IPS DF 19.7 (cell line): ENCODE results near the gene DNLZ.

Source experiments
- DNase-seq: peaks from one replicate; pipeline ENCODE4 v3.0.0-alpha.2; 2013; ENCODE audit warnings: low read depth, low spot score

DNLZ gene

DNA sequence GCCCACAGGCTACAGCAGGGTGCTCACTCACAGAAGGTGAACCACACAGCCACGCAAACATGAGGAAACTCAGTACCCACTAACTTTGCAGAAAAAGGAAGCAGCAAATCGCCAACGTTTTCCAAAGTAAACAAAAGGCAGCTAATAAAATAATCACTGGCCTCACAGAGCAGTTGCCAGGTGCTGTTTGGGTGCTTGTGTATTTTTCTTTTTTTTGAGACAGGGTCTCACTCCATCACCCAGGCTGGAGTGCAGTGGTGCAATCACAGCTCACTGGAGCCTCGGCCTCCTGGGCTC is 32.6 kb upstream of the DNLZ start:
- DNase-seq: no peak

DNA sequence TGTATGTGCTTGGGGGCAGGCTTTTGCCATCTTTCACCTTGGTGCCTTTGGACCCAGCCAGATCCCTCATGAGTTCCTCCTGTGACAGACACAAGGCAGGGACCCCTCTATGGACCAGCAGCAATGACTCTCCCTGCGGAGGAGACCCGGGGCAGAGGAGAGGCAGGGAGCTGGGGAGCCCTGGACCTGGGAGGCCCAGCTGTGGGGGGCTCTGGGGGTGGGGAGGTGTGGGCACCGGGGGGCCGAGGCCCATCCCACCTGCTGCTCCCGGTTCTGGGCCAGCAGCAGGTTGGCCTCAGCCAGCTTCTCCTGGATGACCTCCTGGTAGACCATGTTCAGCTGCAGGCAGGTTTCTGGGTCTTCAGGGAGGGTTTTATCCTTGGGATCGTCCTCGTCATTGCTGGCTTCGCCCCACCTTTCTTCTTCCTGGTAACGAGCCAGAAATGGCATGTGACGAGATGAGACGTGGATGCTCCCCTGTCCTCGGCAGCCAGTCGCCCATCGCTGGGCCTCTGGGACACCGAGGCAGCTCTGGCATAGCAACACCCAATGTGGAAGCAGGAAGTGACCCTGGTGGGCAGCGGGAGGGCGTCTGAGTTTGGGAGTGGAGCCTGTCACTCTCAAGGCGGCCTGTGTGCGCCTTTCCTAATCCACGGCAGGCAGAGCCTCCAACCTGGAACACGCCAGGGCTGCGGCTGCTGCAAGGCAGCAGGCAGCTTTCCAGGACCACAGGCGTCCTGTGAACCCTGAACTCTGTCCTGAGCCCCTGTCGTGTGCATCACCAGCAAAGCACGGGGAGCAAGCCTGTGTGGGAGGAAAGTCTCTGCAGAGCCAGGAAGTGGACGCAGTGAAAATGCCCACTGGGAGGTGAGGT is 32.0 kb upstream of the DNLZ start:
- DNase-seq: no peak

DNA sequence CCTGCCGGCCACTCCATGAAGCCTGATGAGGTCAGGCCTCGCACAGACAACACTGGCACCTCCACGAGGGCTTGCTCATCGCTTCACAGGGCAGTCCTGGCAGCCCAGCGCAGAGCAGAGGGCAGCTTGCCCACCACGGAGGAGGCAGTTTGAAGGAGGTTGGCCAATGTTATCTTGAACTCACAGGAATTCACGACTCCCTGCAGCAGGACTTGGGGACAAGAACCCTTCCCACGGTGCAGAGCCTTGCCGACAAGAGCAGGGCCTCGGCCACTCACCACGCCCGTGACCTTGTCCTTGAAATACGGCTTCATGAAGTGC is 31.4 kb upstream of the DNLZ start:
- no peak for DNase-seq

DNA sequence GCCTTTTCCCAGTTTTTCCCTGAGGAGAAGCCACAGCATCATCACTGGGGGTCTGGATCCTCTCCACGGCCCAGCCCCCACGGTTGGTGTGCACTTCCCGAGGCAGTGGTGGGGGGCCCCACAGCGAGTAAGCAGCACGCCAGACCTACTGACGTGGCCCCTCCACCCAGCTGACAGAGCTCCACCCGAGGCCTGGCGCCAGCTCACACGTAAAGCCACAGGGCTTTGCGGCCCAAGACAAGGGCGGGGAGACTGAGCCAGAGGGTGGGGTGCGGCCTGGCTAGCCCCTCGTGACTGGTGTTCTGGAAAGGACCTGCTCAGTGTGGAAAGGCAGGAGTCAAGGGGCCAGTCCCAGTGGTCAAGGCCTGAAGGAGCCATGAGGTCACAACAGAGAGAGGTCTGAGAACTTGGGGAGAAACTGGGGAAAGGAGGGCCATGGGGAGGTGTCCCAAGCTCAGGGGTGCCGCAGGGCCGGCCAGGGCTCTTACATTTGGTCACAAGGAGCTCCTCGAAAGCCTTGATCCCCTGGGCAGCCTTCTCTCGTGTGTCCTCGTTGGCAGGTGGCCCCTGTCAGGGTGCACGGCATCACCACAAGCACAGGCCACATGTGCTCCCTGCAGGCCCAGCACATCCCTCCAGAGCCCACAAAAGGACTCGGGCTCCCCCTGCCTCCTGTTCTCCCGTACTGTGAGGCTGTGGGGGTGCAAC is 30.9 kb upstream of the DNLZ start:
- no peak for DNase-seq

DNA sequence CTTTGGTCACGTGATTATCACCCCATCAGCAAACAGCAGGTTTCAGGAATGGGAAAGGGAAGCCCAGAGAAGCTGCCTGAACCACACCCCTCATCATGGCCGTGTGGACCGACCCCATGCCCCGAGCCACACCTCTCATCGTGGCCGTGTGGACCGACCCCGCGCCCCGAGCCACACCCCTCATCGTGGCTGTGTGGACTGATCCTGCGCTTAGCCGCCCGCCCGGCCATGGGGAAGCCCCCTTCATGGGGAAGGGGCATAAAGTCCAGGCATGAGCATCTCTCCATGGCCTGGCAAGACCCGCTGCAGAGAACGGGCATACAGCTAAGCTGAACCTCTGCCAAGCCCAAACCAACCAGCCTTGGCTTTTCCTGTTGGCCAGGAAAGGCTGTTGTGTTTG is 30.0 kb upstream of the DNLZ start:
- DNase-seq: no peak

DNA sequence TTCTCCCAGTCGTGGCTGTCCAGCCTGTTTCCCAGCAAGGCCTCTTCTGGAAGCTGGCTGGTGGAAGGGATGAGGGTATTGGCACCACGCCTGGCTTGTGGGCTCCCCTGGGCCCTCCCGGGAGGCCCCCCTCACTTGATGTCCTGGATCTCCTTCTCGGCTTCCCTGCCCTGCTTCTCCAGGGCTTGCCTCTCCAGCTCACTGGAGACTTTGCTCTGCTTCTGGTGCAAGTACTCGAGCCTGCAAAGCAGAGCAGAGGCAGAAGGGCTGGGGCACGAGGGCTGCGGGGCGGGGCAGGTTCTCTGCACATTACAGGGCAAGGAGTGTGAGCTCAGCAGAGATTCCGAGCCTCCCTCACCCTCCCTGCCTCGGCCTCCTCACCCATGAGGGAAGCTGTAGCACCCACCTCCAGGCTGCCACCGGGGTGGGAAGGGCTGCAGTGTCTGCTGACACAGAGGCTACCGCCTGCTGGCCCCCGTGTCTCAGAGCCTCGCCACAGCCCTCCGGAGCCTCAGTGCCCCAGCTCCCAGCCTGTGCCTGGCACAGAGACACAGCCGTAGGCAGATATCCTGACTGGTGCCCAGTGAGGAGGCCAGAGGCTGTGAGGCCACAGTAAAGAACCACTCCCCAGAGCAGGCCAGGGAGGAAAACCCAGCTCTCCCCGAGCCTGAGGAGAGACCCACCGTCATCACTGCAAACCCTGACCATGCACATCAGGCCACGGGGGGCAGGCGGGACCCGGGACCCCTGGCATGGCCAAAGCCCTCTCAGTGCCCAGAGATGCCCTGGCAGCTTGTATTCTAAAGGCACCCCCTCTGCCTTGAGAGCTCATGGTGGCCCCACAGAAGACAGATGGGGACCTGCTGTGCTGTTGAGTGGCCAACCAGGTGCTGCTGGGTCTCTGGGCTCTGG is 29.2 kb upstream of the DNLZ start:
- no peak for DNase-seq

DNA sequence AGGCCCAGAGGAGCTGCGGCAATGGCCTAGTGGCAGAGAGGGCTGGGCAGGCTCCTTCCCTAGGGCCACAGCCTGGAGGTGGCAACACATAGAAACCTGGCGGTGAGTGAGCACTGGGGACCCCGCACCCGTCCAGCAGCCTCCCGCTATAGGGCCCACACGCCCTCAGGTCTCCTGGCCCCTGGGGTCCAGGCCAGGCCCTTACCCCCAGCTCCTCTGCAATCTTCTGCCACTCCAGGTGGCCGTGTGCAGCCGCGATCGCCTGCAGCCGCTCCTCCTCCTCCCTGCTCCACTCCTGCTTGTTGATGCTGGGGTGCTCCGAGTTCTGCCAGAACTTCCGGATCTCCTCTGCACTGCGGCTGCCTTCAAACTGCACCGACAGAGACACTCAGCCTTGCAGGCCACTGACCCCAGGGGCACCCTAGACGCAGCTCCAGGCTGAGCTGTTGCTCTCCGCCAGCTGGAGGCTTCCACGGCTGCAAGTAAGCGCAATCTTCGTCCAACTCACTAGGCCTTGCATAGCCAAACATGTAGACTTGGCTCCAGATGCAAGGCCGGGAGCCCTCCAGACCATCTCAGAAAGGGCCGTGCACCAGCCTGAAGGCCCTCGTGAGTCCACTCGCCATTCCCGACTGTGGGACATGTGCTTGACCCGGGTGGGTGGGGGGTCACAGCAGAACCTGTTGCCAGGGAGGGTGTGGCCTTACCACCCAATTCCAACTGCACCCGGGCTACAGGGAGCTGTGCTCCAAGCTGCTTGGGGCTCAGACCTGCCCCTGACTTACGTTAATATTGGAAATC is 28.4 kb upstream of the DNLZ start:
- no peak for DNase-seq

DNA sequence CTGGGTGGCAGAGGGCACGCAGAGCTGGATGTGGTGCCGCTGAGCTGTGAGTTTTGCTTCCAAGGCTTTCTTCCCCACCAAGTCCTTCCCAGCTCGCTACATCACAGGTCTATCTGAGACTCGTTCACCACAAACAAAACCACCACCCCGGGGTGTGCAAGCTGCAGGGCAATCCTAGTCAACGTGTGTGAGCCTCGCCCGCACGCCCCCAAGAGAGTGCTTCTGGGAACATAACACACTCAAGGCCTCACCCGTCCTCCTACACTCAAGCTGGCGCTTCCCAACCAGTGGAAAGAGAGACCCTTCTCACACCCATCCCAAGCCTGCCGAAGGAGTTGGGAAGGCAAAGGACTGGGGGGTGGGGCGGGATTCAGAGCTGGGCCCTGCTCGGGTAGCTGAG is 25.9 kb upstream of the DNLZ start:
- DNase-seq: no peak

DNA sequence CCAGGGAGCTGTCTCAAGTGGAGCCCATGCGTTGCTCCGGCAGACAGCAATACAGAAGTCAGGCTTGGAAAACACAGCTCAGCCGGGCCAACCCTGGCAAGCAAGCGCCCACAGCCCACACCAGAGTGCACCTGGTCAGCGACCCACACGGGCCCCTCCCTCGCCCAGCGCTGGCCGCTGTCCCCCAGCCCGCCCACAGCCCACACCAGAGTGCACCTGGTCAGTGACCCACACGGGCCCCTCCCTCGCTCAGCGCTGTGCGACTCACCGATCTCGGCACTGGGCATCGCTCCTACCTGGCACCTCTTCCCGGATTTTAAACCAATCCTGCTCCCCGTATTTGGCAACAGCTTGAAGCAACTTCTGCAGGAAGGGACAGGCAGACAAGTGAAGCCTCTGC is 23.7 kb upstream of the DNLZ start:
- DNase-seq: no peak

DNA sequence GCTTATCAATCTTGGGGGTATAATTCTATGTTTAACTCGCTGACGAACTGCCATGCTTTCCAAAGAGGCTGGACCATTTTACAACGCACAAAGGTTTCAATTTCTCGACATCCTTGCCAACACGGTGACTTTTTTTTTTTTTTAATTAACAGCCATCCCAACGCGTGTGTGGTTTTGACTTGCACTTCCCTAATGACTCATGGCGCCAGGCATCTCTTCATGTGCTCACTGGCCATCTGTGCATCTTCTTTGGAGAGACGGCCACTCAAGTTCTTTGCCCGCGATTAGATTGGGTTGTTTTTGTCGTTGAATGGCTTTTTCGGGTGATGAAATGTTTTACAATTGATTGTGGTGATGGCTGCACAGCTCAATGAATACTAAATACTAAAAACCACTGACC is 22.5 kb upstream of the DNLZ start:
- DNase-seq: no peak

DNA sequence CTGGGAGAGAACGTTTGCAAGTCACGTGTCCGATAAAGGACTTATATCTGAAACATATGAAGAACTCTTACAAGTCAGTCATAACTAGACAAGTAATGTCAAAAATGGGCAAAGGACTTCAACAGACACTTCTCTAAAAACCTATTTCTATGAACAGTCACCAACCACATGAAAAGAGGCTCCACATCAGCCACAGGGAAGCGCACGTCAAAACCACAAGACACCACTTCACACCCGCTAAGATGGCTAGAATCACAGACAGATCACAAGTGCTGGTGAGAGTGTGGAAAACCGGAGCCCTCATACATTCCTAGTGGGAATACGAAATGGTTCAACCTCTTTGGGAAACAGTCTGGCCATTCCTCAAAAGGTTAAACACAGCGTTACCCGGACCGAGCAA is 21.5 kb upstream of the DNLZ start:
- no peak for DNase-seq

DNA sequence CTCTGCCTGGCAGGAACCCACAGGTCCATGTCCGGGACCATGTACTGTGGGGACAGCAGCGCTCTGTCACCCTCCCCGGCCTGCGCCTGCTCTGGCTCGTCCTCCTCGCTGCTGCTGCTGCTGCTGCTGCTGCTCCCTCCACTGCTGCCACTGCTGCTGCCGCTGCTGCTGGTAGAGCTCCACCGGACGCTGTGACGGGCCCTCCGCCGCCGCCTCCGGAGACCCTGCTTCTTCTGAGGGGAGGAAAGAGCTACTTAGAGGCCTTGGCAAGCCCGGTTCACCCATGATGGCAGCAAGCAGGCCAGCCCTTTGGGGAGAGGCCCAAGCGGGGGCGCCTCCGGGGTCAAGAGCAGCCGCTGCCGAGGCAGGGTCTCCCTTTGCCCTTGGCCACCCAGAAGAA is 19.9 kb upstream of the DNLZ start:
- no peak for DNase-seq

DNA sequence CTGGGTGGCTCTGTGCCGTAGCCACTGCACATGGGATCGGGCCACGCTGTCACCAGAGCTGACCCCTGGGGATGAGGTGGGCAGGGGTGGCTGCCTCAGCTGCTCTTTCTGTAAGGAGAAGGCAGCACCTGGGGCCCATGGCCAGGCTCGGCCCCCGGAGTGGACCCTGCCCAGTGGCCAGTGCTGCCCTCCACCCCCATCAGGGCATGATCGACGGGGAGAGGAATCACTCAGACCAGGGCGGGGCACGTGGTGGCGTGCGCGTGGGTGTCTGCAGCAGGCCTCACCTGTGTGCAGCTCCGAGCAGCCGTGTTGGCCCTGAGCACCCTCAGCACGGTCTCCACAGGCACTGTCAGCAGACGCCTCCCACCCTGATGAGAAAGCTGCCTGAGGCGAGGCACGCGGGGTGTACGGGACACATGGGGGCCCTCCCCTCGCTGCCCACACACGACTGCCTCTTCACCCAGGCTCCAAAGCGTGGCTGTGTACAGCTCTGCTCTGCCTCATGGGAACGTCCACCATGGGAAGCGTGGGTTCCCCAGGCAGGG is 18.5 kb upstream of the DNLZ start:
- no peak for DNase-seq

DNA sequence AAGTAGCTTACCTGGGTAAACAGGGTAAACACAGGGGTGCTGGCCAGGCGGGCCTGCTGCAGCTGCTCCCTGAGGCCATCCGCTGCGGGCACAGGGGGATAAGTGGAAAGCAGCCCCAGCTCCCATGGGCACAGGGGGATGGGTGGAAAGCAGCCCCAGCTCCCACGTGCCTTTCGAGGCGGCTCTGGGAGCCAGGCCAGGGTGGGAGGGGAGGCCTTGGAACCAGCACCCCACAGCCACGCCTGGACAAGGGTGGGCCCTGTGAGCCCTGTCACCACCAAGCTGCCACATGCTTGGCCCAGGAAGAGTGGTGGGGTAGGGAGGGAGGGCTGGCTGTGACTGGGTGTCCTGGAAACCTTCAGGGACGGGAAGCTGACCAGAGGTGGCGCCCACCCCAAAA is 17.8 kb upstream of the DNLZ start:
- DNase-seq: no peak

DNA sequence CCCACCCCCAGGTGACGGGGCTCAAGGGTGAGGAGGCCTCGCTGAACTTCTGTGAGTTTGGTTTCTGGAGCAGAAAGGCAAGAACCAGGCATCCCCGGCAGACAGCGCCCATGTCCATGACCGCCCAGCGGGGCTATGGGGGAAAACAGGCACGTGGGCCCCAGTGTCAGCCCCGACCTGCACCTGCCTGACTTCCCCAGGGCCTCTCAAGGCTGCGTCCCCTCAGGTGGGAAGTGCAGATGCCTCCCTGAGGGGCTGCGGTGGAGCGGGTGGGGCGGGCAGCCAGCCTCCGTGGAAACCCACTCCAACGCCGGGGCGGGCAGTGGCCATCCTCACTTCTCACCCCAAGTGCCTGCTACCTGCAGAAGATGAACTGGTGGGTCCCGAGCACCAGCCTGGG is 16.8 kb upstream of the DNLZ start:
- DNase-seq: no peak

DNA sequence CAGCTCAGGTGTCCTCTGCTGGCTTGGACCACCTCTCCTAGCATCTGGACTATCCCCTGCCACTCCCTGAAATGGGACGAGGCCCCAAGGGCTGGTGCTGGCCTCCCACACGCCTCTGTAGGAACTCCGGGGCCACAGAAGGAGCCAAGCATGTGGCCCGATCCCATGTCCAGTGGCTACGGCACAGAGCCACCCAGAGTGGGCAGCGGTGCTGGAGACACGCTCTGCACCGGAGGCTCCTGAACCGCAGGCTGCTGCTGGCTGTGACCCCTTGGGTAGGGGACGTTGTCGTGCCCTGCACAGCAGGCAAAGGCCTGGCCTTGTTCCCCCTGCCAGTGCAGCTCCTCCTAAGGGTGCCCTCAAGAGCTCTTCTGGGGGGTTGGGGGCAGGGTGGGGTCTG is 16.3 kb upstream of the DNLZ start:
- DNase-seq: no peak

DNA sequence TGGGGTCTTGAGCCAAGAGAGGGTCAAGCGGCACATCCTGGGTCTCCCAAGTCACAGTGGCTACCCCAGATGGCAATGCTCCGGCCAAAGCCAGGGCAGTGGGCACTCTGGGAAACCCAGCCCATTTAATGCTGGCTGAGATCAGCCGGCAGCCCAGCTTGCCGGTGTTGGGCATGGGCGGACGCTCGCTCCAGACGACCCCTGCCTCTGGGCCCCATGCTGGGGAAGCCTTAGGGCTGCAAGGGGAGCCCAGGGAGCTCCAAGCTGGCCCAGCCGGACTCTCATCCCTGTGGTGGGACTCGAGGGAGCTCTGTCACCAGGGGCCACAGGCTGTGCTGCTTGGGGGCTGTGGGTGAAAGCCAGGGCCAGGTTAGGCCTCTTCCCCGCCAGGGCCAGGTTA is 15.9 kb upstream of the DNLZ start:
- no peak for DNase-seq

DNA sequence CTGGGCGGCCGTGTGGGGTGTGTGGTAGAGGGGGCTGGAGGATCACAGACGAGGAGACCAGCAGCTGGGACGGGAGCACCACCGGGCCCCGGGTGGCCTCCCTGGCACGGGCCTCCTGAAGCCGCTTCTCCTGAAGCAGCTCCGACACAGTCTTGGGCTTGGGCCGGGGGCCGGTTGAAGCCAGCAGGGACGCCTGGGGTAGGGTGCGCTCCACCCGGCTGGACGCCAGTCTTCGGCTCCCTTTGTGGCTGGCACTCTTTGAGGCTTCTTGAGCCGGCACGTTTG is 15.4 kb upstream of the DNLZ start:
- DNase-seq: no peak

DNA sequence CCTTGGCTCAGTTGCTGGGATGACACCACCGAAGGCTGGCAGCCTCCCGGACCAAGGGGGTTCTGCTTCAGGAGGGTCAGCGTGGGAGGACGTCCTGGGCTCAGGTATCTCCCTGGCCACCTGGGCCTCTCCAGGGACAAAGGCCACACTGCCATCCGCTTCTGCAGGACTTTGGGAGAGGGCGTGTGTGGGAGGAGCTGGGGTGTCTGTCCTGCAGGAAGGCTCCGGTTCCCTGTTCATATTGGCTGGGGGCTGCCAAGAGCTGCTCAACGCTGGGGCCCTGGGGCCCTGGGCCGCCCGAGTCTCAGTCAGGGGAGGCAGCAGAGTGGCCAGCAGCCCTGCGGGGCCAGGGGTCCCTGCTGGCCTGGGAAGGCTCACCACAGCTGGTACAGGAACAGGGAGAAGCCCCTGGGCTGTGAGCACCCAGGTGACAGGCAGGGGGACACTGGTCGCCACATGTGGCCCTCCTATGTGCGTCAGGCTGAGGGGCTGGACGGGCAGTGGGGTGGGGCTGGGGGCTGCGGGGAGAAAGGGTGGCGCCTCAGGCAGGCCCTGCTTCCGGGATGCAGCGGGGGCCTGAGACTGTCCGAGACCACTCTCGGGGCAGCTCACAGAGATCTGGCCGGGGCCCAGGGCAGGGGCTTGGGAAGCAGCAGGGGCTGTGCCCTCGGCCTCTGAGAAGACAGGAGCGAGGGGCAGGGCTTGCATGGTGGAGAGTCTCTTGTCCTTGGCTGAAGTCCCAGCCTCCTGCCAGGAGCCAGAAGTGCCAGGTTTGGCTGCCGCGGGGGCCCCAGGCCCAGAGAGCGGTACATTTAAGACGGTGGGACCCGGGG is 14.8 kb upstream of the DNLZ start:
- DNase-seq: no peak

DNA sequence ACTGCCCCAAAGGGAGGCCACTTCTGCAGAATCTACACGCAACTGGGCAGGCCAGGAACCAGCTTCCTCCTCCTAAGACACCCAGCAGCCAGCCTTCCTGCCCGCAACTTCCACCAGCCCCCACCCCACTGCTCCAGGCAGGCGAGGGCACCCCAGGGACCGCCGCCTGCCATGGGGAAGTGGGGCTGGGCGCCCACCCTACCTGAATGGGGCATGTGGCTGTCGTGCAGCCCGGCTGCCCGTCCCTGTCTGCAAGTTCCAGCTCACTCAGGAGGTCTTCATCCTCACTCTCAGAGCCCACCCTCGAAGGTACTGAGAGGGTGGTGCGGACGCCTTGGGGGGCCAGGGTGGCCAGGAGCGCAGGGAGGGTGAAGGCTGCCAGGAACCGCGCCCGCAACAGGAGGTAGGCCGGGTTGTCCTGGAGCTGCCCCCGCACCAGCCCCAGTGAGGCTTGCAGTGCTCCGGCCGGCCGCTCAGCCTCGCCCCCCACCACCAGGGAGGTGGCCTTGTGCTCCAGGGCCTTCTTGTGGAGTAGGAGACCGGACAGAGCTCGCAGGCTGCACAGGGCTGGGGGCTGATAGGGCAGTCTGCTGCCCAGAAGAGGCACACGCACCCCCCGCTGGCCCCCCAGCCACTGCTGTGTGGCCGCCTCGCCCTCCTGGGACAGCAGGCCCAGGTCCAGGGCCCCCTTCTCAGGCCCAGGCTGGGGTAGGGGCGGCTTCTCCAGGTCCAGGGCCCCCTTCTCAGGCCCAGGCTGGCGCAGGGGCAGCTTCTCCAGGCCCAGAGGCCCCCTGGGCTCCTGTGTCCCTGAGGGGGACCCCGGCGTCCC is 14.0 kb upstream of the DNLZ start:
- DNase-seq: no peak
